ENCODE results near the gene PCGF3.

GRCh38 chr4:722169-722725 lies 16.6 kb downstream of the PCGF3 start:
- TF ChIP-seq CTCF (IDR thresholded peaks at IDR 0.05) (no peak), POLR2A (IDR thresholded peaks at IDR 0.05) (no peak)

Data from uterus (tissue), 2 donors.